Loucy (cell line): Measurements from ENCODE around the gene OR10Z1.

Source experiments
- H2AFZ ChIP-seq: fragments of 200-600 bp; sonication (generic); 2 replicates; pipeline ENCODE4 v1.6.0; 2016; ENCODE audit warnings: antibody characterized with exemption, mild to moderate bottlenecking, low read length, moderate library complexity
- H3F3A ChIP-seq: fragments of 200-600 bp; 2 replicates; pipeline ENCODE4 v1.6.0; 2016; ENCODE audit warnings: antibody characterized with exemption, low read depth, mild to moderate bottlenecking
- H3K27me3 ChIP-seq: fragments of 200-600 bp; sonication (generic); 2 replicates; pipeline ENCODE4 v1.6.1; 2014; ENCODE audit warnings: low read length, mild to moderate bottlenecking; ENCODE audit not compliant: insufficient read depth, poor library complexity, severe bottlenecking
- H3K36me3 ChIP-seq: fragments of 200-600 bp; sonication (generic); 2 replicates; pipeline ENCODE4 v1.6.1; 2016; ENCODE audit warnings: low read length; ENCODE audit not compliant: insufficient read depth
- H3K4me1 ChIP-seq: fragments of 200-600 bp; sonication (generic); 2 replicates; pipeline ENCODE4 v1.5.1; 2014; ENCODE audit warnings: low read length, mild to moderate bottlenecking; ENCODE audit not compliant: insufficient read depth, poor library complexity, severe bottlenecking
- H3K4me2 ChIP-seq: fragments of 200-600 bp; sonication (generic); 2 replicates; pipeline ENCODE4 v1.6.0; 2014; ENCODE audit warnings: antibody characterized with exemption, low read length, low read depth, mild to moderate bottlenecking; ENCODE audit not compliant: poor library complexity, severe bottlenecking
- H3K4me3 ChIP-seq: fragments of 200-600 bp; sonication (generic); 2 replicates; pipeline ENCODE4 v1.5.1; 2014; ENCODE audit warnings: low read length, mild to moderate bottlenecking, mixed read lengths; ENCODE audit not compliant: poor library complexity, severe bottlenecking
- H3K79me2 ChIP-seq: fragments of 200-600 bp; sonication (generic); 2 replicates; pipeline ENCODE4 v1.6.1; 2014; ENCODE audit warnings: low read length; ENCODE audit not compliant: insufficient read depth
- H3K9ac ChIP-seq: fragments of 200-600 bp; sonication (generic); 2 replicates; pipeline ENCODE4 v1.6.0; 2014; ENCODE audit warnings: mild to moderate bottlenecking, low read depth, low read length, moderate library complexity; ENCODE audit not compliant: poor library complexity, severe bottlenecking
- H3K9me2 ChIP-seq: fragments of 200-600 bp; sonication (generic); replicated peaks from 2 replicates; pipeline ENCODE4 v1.6.1; 2016; ENCODE audit warnings: low read depth, low read length, mixed read lengths
- H3K9me3 ChIP-seq: fragments of 200-600 bp; sonication (generic); 2 replicates; pipeline ENCODE4 v1.6.1; 2014; ENCODE audit warnings: mild to moderate bottlenecking, antibody characterized with exemption, low read length, low read depth; ENCODE audit not compliant: insufficient read depth
- H4K20me1 ChIP-seq: fragments of 200-600 bp; sonication (generic); 2 replicates; pipeline ENCODE4 v1.6.0; 2014; ENCODE audit warnings: antibody characterized with exemption, low read length, mild to moderate bottlenecking; ENCODE audit not compliant: insufficient read depth, poor library complexity, severe bottlenecking
- EZH2phosphoT487 ChIP-seq: fragments of 200-600 bp; IDR thresholded peaks from 2 replicates; pipeline ENCODE4 v1.6.1; 2018; ENCODE audit warnings: antibody characterized with exemption, mild to moderate bottlenecking, moderate library complexity, borderline replicate concordance
- TF ChIP-seq, protein P1 (sequence below): fragments of 200-600 bp; sonication (generic); conservative IDR thresholded peaks from 2 replicates; pipeline ENCODE4 v1.5.1; 2014; ENCODE audit warnings: mild to moderate bottlenecking, antibody characterized with exemption, low read length

The OR10Z1 gene

DNA sequence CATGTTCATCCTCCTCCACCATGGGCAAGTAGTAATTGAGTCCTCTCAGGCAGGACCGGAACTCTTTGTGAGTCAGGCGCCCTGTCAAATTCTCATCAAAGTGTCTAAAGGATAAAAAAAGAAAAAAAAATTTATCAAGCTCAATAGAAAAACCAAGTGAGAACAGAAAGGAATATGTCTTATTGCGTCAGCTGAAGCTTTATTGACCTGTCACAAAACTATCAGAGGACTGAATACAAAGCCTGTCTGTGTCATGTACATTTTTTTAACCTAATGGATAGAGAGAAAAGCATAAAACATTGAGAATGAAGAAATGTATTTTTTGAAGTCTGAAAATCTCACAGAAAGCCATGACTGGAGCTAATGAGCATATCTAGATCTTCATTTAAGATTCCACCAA is 8.7 kb downstream of the OR10Z1 start:
- no peaks in the 10 kb centered on the region for H3K36me3 ChIP-seq

DNA sequence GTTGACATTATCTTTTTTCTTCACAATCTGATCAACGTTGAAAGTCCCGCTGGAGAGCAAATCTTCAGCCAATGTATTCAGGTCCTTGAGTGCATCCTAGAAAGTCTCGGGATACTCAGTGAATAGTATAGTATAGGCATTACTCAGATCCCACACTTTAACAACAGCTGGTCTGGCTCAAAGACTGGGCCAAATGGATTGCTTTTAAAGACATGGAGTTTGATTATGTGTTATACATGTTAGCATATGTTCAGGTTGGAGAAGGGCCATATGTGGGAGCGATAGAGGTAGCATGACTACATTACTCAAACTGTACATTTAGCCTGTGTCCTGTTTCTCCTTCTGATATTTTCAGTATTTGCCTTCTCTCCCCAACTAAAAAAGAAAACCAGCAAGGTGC is 33.1 kb downstream of the OR10Z1 start:
- Histone ChIP-seq H3K9me3 (no peaks in the 10 kb centered on the region), H3K4me1 (no peaks in the 10 kb centered on the region), H3K79me2 (no peaks in the 10 kb centered on the region)

More for the DNA sequence above, 8.7 kb downstream of the OR10Z1 start:
- Histone ChIP-seq H3K9me2 (no peaks in the 10 kb centered on the region), H3K9ac (no peak overlapping the region), H3K79me2 (no peaks in the 10 kb centered on the region), H3K4me1 (no peaks in the 10 kb centered on the region), H3F3A (no peaks in the 10 kb centered on the region), H2AFZ (no peak overlapping the region), H3K4me2 (no peak overlapping the region), H3K4me3 (no peak overlapping the region), H3K9me3 (no peaks in the 10 kb centered on the region), H4K20me1 (no peaks in the 10 kb centered on the region), H3K27me3 (no peaks in the 10 kb centered on the region)
- TF ChIP-seq, protein P1, sequence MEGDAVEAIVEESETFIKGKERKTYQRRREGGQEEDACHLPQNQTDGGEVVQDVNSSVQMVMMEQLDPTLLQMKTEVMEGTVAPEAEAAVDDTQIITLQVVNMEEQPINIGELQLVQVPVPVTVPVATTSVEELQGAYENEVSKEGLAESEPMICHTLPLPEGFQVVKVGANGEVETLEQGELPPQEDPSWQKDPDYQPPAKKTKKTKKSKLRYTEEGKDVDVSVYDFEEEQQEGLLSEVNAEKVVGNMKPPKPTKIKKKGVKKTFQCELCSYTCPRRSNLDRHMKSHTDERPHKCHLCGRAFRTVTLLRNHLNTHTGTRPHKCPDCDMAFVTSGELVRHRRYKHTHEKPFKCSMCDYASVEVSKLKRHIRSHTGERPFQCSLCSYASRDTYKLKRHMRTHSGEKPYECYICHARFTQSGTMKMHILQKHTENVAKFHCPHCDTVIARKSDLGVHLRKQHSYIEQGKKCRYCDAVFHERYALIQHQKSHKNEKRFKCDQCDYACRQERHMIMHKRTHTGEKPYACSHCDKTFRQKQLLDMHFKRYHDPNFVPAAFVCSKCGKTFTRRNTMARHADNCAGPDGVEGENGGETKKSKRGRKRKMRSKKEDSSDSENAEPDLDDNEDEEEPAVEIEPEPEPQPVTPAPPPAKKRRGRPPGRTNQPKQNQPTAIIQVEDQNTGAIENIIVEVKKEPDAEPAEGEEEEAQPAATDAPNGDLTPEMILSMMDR, result no peak
- no peak for TF ChIP-seq EZH2phosphoT487

DNA sequence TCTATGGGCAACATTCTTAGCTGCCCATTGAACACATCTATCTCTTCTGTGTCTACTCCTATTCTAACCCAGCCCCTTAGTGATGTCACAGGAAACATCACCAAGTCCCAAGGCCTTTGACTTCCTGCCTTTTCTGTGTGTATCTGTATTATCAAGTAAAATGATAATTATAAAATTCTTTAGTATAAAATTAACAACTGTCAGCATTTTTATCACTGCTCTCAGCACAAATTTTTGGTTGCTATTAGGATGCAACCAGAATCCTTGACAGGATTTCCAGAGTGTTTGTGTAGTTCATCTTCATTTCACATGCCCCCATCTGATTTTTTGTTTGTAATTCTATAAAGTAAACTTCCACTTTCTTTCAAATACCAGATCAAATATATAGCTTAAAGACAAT is 33.8 kb downstream of the OR10Z1 start:
- H3K4me2 ChIP-seq, result no peak overlapping the region
- H3K9me2 ChIP-seq, result no peaks in the 10 kb centered on the region

More for the DNA sequence above, 33.1 kb downstream of the OR10Z1 start:
- Histone ChIP-seq H3F3A (no peaks in the 10 kb centered on the region), H3K27me3 (no peaks in the 10 kb centered on the region), H3K9ac (no peak overlapping the region), H3K9me2 (no peaks in the 10 kb centered on the region), H2AFZ (no peak overlapping the region), H3K4me3 (no peak overlapping the region), H3K4me2 (no peak overlapping the region), H4K20me1 (no peaks in the 10 kb centered on the region), H3K36me3 (no peaks in the 10 kb centered on the region)
- TF ChIP-seq, protein P1, result no peak
- TF ChIP-seq EZH2phosphoT487, result no peak

More for the DNA sequence above, 33.8 kb downstream of the OR10Z1 start:
- H3K4me1 ChIP-seq, result no peaks in the 10 kb centered on the region
- no peaks in the 10 kb centered on the region for H4K20me1 ChIP-seq
- no peaks in the 10 kb centered on the region for H3F3A ChIP-seq
- H2AFZ ChIP-seq, result no peak overlapping the region
- TF ChIP-seq, protein P1, result no peak
- no peak for TF ChIP-seq EZH2phosphoT487
- H3K9me3 ChIP-seq, result no peaks in the 10 kb centered on the region
- no peaks in the 10 kb centered on the region for H3K36me3 ChIP-seq
- no peaks in the 10 kb centered on the region for H3K79me2 ChIP-seq
- no peaks in the 10 kb centered on the region for H3K27me3 ChIP-seq
- no peak overlapping the region for H3K9ac ChIP-seq
- no peak overlapping the region for H3K4me3 ChIP-seq
